HepG2 (cell line): ENCODE measurements around the gene MEGF10. TPM values are rescaled to one million over a fixed set of nuclear protein-coding genes. Genes with fewer than 3 reads are reported as not detected.

Source experiments
- ATAC-seq: fragments of 200-7000 bp; cut with Tn5 transposase; 3 replicates; pipeline ENCODE4 v1.9.1; 2020; ENCODE audit warnings: mild to moderate bottlenecking, moderate library complexity
- BruUV-seq: library from RNA; stranded (reverse); fragments of 400-500 nt; replicated peaks from 2 replicates; lab custom pipeline; 2021; lab: Mats Ljungman, UMichigan
- CTCF ChIA-PET: fragments of 300-600 bp; formaldehyde crosslinking; extraction: SDS; loops from one replicate; lab custom pipeline; 2021; ENCODE audit warnings: low total read pairs, inconsistent platforms, low intra/inter-chr PET ratio; lab: Yijun Ruan, JAX
- POLR2A ChIA-PET: fragments of 350-600 bp; sonication (Branson Sonifier 250); formaldehyde crosslinking; loops from one replicate; lab custom pipeline; 2020; ENCODE audit warnings: antibody characterized with exemption, inconsistent platforms; lab: Yijun Ruan, JAX
- DNase-seq: peaks from one replicate; pipeline ENCODE4 v3.0.0-alpha.2; 2015; ENCODE audit warnings: low spot score
- FAIRE-seq: peaks from 3 replicates; lab custom pipeline; 2011; peaks lifted over from hg19 to GRCh38; lab: Jason Lieb, UNC
- H2AFZ ChIP-seq: one replicate; pipeline ENCODE4 v1.6.1; 2011; ENCODE audit warnings: low read length, inconsistent platforms
- H3K27ac ChIP-seq: fragments of 300-600 bp; 3 replicates; pipeline ENCODE4 v1.8.0; 2011; ENCODE audit warnings: mixed run types, mild to moderate bottlenecking, mixed read lengths, low read length, inconsistent platforms; ENCODE audit not compliant: insufficient read depth; ENCODE audit errors: extremely low read length
- H3K27me3 ChIP-seq, 2 experiments: fragments of 200-600 bp in 1 of 2; 2 replicates in 1 of 2; 3 replicates in 1 of 2; pipeline versions ENCODE4 v1.6.0 to v1.8.0; 2011; ENCODE audit warnings: low read length in 2 of 2, mild to moderate bottlenecking in 2 of 2, moderate library complexity in 2 of 2, inconsistent platforms in 1 of 2; ENCODE audit not compliant: insufficient read depth in 2 of 2, control insufficient read depth in 1 of 2
- H3K36me3 ChIP-seq, 2 experiments: fragments of 200-600 bp in 1 of 2; replicated peaks in 1 of 2; 2 replicates in 1 of 2; 3 replicates in 1 of 2; pipeline versions ENCODE4 v1.5.1 to v1.8.0; 2011; ENCODE audit warnings: low read length in 2 of 2, inconsistent platforms in 1 of 2; ENCODE audit not compliant: insufficient read depth in 2 of 2, control insufficient read depth in 1 of 2
- H3K4me1 ChIP-seq: 2 replicates; pipeline ENCODE4 v1.5.1; 2012; ENCODE audit warnings: low read length, inconsistent platforms; ENCODE audit not compliant: insufficient read depth
- H3K4me2 ChIP-seq: 2 replicates; pipeline ENCODE4 v1.6.0; 2011; ENCODE audit warnings: low read depth, low read length, inconsistent platforms
- H3K4me3 ChIP-seq, 3 experiments: fragments of 200-600 bp in 1 of 3; sonication (generic), shearing (Covaris generic) in 1 of 3; replicated peaks in 1 of 3; 2 replicates each; pipeline ENCODE4 v1.5.1; 2011 to 2016; ENCODE audit warnings: low read length in 3 of 3, inconsistent platforms in 2 of 3, low read depth in 2 of 3, mild to moderate bottlenecking in 2 of 3, control low read depth in 1 of 3, mixed read lengths in 1 of 3; ENCODE audit not compliant: insufficient read depth in 1 of 3
- H3K79me2 ChIP-seq: one replicate; pipeline ENCODE4 v1.6.1; 2011; ENCODE audit warnings: low read length, inconsistent platforms; ENCODE audit not compliant: insufficient read depth
- H3K9ac ChIP-seq: 2 replicates; pipeline ENCODE4 v1.6.0; 2011; ENCODE audit warnings: mild to moderate bottlenecking, low read depth, low read length, inconsistent platforms; ENCODE audit not compliant: insufficient read depth
- H3K9me3 ChIP-seq: 2 replicates; pipeline ENCODE4 v1.5.1; 2012; ENCODE audit warnings: mild to moderate bottlenecking, low read length
- H4K20me1 ChIP-seq: 2 replicates; pipeline ENCODE4 v1.6.0; 2011; ENCODE audit warnings: inconsistent platforms, mild to moderate bottlenecking, low read length, moderate library complexity; ENCODE audit not compliant: insufficient read depth
- ATF1 ChIP-seq: IDR thresholded peaks from 2 replicates; pipeline ENCODE4 v1.6.1; 2016; ENCODE audit warnings: mild to moderate bottlenecking, control low read depth
- CENPT ChIP-seq: sonication (generic); formaldehyde crosslinking; IDR thresholded peaks from 2 replicates; pipeline ENCODE4 v1.8.0; 2022; ENCODE audit warnings: low read depth, mild to moderate bottlenecking, moderate library complexity, missing genetic modification reagents
- E2F5 ChIP-seq: sonication (generic); formaldehyde crosslinking; conservative IDR thresholded peaks from 2 replicates; pipeline ENCODE4 v1.4.0; 2020; ENCODE audit warnings: missing genetic modification reagents
- MYC ChIP-seq: sonication (generic); formaldehyde crosslinking; IDR thresholded peaks from 2 replicates; pipeline ENCODE4 v1.9.0; 2021; ENCODE audit warnings: missing genetic modification reagents, borderline replicate concordance
- PHF21A ChIP-seq: sonication (generic); formaldehyde crosslinking; IDR thresholded peaks from 2 replicates; pipeline ENCODE4 v1.5.0; 2020; ENCODE audit warnings: mild to moderate bottlenecking, missing genetic modification reagents
- RAD51 ChIP-seq: fragments of 450-650 bp; IDR thresholded peaks from 2 replicates; pipeline ENCODE4 v1.6.1; 2016; ENCODE audit warnings: borderline replicate concordance
- ZBTB43 ChIP-seq: sonication (generic); formaldehyde crosslinking; conservative IDR thresholded peaks from 2 replicates; pipeline ENCODE4 v1.4.0; 2020; ENCODE audit warnings: missing genetic modification reagents
- ZNF292 ChIP-seq: sonication (generic); formaldehyde crosslinking; IDR thresholded peaks from 2 replicates; pipeline ENCODE4 v1.8.1; 2022; ENCODE audit warnings: mild to moderate bottlenecking, low read depth, missing genetic modification reagents, borderline replicate concordance
- ZNF672 ChIP-seq: sonication (generic); formaldehyde crosslinking; IDR thresholded peaks from 2 replicates; pipeline ENCODE4 v1.8.1; 2022; ENCODE audit warnings: missing genetic modification reagents
- WGBS: methylation state at CpG from one replicate; pipeline ENCODE4 v1.1.6; 2017; ENCODE audit warnings: low lambda C conversion rate; 5-methylcytosine and 5-hydroxymethylcytosine counted together
- in situ Hi-C: cut with HindIII; loops from 2 replicates; pipeline ENCODE4 v1.10.0; 2017; ENCODE audit warnings: low pct_unique_long_range_greater_than_20kb; ENCODE audit not compliant: extremely low pct_ligation_motif_present
- intact Hi-C: fragments of 100-400 bp; cut with micrococcal nuclease; formaldehyde crosslinking; loops from one replicate; pipeline ENCODE4 v1.10.0; 2022; ENCODE audit not compliant: unreplicated experiment
- polyA plus RNA-seq, 8 experiments: library from polyadenylated mRNA; depleted of rRNA in 3 of 8; stranded (reverse) in 7 of 8; unstranded in 1 of 8; fragments of >200 nt; fragmentation: Illumina TruSeq in 4 of 8; extraction: Trizol in 4 of 8; gene quantifications; 2 replicates each; pipeline versions ENCODE4 v1.2.1 to v1.2.3, GENCODE V29; 2011 to 2016; ENCODE audit warnings: low read depth in 4 of 8, missing spikeins in 1 of 8, mixed read lengths in 1 of 8; ENCODE audit not compliant: insufficient read depth in 1 of 8
- total RNA-seq, 5 experiments: library from RNA; depleted of rRNA; stranded (reverse); fragments of >200 nt; fragmentation: Illumina TruSeq; extraction: Trizol; gene quantifications; 2 replicates each; pipeline ENCODE4 v1.2.3, GENCODE V29; 2016; ENCODE audit warnings: low read depth in 1 of 5

Gene MEGF10
- total and polyA plus RNA-seq, 2 of the 13 experiments (the other 11 are each of a cell fraction or from before 2014, with no cell fraction given): not detected

GRCh38 chr5:127433526-127433925 is 142.9 kb downstream of the MEGF10 start (continued):
- TF ChIP-seq MYC: no peak
- no peak for TF ChIP-seq ATF1 (CRISPR knock-in tag)
- TF ChIP-seq PHF21A (CRISPR knock-in tag): no peak
- TF ChIP-seq E2F5 (CRISPR knock-in tag): no peak
- no peak for TF ChIP-seq ZBTB43 (CRISPR knock-in tag)
- no peak for TF ChIP-seq CENPT
- no peak for TF ChIP-seq ZNF292 (CRISPR knock-in tag)
- TF ChIP-seq RAD51: no peak
- TF ChIP-seq, all 625 proteins: peak for 0

GRCh38 chr5:127434588-127434987 is 144.0 kb downstream of the MEGF10 start:
- Histone ChIP-seq H3K36me3 (no peaks in the 10 kb centered on the region), H2AFZ (no peak overlapping the region), H3K4me2 (no peak overlapping the region), H3K9ac (no peak overlapping the region), H3K27ac (no peak overlapping the region), H3K27me3 (no peaks in the 10 kb centered on the region), H3K4me3 (no peak overlapping the region), H3K9me3 (no peaks in the 10 kb centered on the region), H3K4me1 (no peaks in the 10 kb centered on the region), H4K20me1 (no peaks in the 10 kb centered on the region), H3K79me2 (no peaks in the 10 kb centered on the region)
- ChIA-PET CTCF (no interaction called here), POLR2A (no interaction called here)
- ATAC-seq (no peak), DNase-seq (no peak), FAIRE-seq (no peak)
- no TSS peak for BruUV-seq
- no peak for TF ChIP-seq ZNF672 (CRISPR knock-in tag)
- WGBS: 30% methylated on average over 12 of the region's 12 CpGs
- intact Hi-C loops: no loop called here
- in situ Hi-C loops: no loop called here
